ENCODE data around the gene PRKAB2.
A peak's percentile ranks its signal among the peaks of the same experiment; 100 is the strongest.
"Not testable (repeated sequence)": the region's sequence is repeated elsewhere in the genome, so short reads cannot be mapped to it uniquely, and the experiment has no call there.

PRKAB2 gene

GRCh38 chr1:147171399-147172167 lies 687 bp downstream of the PRKAB2 start:
- no peak for DNase-seq

- no peak for DNase-seq
Observed at GRCh38 chr1:147169840-147170674, 2.2 kb downstream of the PRKAB2 start.

- DNase-seq, result no peak
Observed at GRCh38 chr1:147169171-147169570, 3.1 kb downstream of the PRKAB2 start.

- DNase-seq, result no peak
Observed at GRCh38 chr1:147168626-147169058, 3.6 kb downstream of the PRKAB2 start.

GRCh38 chr1:147167365-147167764 lies 4.9 kb downstream of the PRKAB2 start:
- peak; percentile 14 for DNase-seq

- DNase-seq, result no peak
Observed at GRCh38 chr1:147163019-147163418, 9.3 kb downstream of the PRKAB2 start.

- no peak for DNase-seq
Observed at GRCh38 chr1:147162093-147162492, 10.2 kb downstream of the PRKAB2 start.

- peak; percentile 25 for DNase-seq
Observed at GRCh38 chr1:147157116-147157515, 15.2 kb downstream of the PRKAB2 start.

GRCh38 chr1:147156642-147157041 lies 15.6 kb downstream of the PRKAB2 start:
- no peak for DNase-seq

- DNase-seq, result no peak
Observed at GRCh38 chr1:147152772-147153171, 19.5 kb downstream of the PRKAB2 start.

GRCh38 chr1:147151244-147151643 lies 21.0 kb downstream of the PRKAB2 start:
- DNase-seq, result no peak

- no peak for DNase-seq
Observed at GRCh38 chr1:147142886-147143285, 29.4 kb downstream of the PRKAB2 start.

- not testable (repeated sequence) for DNase-seq
Observed at GRCh38 chr1:147130721-147131120, 41.5 kb downstream of the PRKAB2 start.

- DNase-seq, result no peak
Observed at GRCh38 chr1:147129116-147129873, 43.0 kb downstream of the PRKAB2 start.

- DNase-seq, result no peak
Observed at GRCh38 chr1:147124266-147124665, 48.0 kb downstream of the PRKAB2 start.

GRCh38 chr1:147117109-147117508 lies 55.2 kb downstream of the PRKAB2 start:
- no peak for DNase-seq

- no peak for DNase-seq
Observed at GRCh38 chr1:147115496-147115895, 56.8 kb downstream of the PRKAB2 start.

- DNase-seq, result not testable (repeated sequence)
Observed at GRCh38 chr1:147115079-147115478, 57.2 kb downstream of the PRKAB2 start.

- DNase-seq, result not testable (repeated sequence)
Observed at GRCh38 chr1:147114353-147114752, 57.9 kb downstream of the PRKAB2 start.

GRCh38 chr1:147111381-147112130 lies 60.7 kb downstream of the PRKAB2 start:
- DNase-seq, result no peak

- no peak for DNase-seq
Observed at GRCh38 chr1:147110872-147111271, 61.4 kb downstream of the PRKAB2 start.

GRCh38 chr1:147110434-147110833 lies 61.8 kb downstream of the PRKAB2 start:
- no peak for DNase-seq

- DNase-seq, result no peak
Observed at GRCh38 chr1:147109762-147110161, 62.5 kb downstream of the PRKAB2 start.

Measured in inflammatory macrophage treated with lipopolysaccharide for 4 hours (primary cell).